ENCODE measurements around the gene SH2D3C. TPM values are rescaled to one million over a fixed set of nuclear protein-coding genes. Genes with fewer than 3 reads are reported as not detected.
A peak's percentile ranks its signal among the peaks of the same experiment; 100 is the strongest.

SH2D3C gene
- polyA plus RNA-seq, 2 of the 4 experiments (the other 2 are of a cell fraction), result 0.06 TPM

DNA sequence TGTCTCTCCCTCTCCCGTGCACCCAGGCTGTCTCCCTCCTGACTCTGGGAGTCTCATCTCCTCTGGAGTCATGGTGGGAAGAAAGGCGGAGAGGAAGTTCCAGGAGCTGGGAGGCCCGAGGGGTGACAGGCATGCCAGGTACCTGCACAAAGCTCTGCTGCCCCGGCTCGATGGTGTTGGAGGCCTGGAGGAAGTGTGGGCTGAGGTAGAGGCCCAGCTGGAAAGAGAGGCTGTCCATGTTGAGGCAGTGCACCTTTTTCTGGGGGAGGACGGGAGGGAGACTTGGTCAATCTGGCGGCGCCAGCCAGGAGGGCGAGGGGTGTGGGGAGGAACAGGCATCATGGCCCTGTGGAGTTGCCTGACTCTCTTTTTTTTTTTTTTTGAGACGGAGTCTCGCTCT, 40.1 kb upstream of the SH2D3C start:
- no peaks in the 10 kb centered on the region for H3K4me1 ChIP-seq
- no peak overlapping the region for H3K27ac ChIP-seq
- ChIA-PET CTCF (interaction anchor here (0.7 to 3.2 kb wide), 6 partner anchors 8 to 604 kb away, joined by 3 to 22 read pairs (median 4); partner anchors contain the start of gene CDK9), POLR2A (interaction anchor here (1.0 kb wide), 1 partner anchor 15 kb away, joined by 4 read pairs; the partner anchor contains the start of gene FPGS)
- DNase-seq (ENCODE audit: low read depth in 1 of 2, low spot score in 1 of 2) (no peak), ATAC-seq (no peak), FAIRE-seq (no peak)
- TF ChIP-seq, protein P1, sequence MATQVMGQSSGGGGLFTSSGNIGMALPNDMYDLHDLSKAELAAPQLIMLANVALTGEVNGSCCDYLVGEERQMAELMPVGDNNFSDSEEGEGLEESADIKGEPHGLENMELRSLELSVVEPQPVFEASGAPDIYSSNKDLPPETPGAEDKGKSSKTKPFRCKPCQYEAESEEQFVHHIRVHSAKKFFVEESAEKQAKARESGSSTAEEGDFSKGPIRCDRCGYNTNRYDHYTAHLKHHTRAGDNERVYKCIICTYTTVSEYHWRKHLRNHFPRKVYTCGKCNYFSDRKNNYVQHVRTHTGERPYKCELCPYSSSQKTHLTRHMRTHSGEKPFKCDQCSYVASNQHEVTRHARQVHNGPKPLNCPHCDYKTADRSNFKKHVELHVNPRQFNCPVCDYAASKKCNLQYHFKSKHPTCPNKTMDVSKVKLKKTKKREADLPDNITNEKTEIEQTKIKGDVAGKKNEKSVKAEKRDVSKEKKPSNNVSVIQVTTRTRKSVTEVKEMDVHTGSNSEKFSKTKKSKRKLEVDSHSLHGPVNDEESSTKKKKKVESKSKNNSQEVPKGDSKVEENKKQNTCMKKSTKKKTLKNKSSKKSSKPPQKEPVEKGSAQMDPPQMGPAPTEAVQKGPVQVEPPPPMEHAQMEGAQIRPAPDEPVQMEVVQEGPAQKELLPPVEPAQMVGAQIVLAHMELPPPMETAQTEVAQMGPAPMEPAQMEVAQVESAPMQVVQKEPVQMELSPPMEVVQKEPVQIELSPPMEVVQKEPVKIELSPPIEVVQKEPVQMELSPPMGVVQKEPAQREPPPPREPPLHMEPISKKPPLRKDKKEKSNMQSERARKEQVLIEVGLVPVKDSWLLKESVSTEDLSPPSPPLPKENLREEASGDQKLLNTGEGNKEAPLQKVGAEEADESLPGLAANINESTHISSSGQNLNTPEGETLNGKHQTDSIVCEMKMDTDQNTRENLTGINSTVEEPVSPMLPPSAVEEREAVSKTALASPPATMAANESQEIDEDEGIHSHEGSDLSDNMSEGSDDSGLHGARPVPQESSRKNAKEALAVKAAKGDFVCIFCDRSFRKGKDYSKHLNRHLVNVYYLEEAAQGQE (IDR thresholded peaks at IDR 0.05), result no peak
- TF ChIP-seq TFCP2L1 (CRISPR knock-in tag; IDR thresholded peaks at IDR 0.05) (no peak), USF2 (IDR thresholded peaks at IDR 0.05) (no peak), POLR2AphosphoS2 (conservative IDR thresholded peaks at IDR 0.05; ENCODE audit: low read length) (no peak), MAX (IDR thresholded peaks at IDR 0.05) (no peak), BCL3 (IDR thresholded peaks at IDR 0.05) (no peak), RFX5 (IDR thresholded peaks at IDR 0.05) (no peak), CBX8 (IDR thresholded peaks at IDR 0.05) (no peak), NFE2L2 (conservative IDR thresholded peaks at IDR 0.05; ENCODE audit: low read length) (no peak), SMC3 (IDR thresholded peaks at IDR 0.05) (no peak), FOXS1 (CRISPR knock-in tag; IDR thresholded peaks at IDR 0.05) (no peak), HEYL (CRISPR knock-in tag; IDR thresholded peaks at IDR 0.05) (no peak), HOXB5 (CRISPR knock-in tag; IDR thresholded peaks at IDR 0.05) (no peak), ZNF302 (CRISPR knock-in tag; IDR thresholded peaks at IDR 0.05) (no peak), FOSB (CRISPR knock-in tag; IDR thresholded peaks at IDR 0.05) (no peak), KDM1A (IDR thresholded peaks at IDR 0.05; ENCODE audit: low read depth) (no peak)
- TF ChIP-seq, protein P2, sequence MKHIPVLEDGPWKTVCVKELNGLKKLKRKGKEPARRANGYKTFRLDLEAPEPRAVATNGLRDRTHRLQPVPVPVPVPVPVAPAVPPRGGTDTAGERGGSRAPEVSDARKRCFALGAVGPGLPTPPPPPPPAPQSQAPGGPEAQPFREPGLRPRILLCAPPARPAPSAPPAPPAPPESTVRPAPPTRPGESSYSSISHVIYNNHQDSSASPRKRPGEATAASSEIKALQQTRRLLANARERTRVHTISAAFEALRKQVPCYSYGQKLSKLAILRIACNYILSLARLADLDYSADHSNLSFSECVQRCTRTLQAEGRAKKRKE (CRISPR knock-in tag; IDR thresholded peaks at IDR 0.05; ENCODE audit: low read depth), result no peak
- H3K4me2 ChIP-seq, result no peak overlapping the region
- H3K4me3 ChIP-seq, result no peak overlapping the region
- H3K9me3 ChIP-seq, result no peaks in the 10 kb centered on the region
- WGBS (ENCODE audit: missing lambda C conversion rate), result 97% methylated on average over 11 of the region's 11 CpGs

DNA sequence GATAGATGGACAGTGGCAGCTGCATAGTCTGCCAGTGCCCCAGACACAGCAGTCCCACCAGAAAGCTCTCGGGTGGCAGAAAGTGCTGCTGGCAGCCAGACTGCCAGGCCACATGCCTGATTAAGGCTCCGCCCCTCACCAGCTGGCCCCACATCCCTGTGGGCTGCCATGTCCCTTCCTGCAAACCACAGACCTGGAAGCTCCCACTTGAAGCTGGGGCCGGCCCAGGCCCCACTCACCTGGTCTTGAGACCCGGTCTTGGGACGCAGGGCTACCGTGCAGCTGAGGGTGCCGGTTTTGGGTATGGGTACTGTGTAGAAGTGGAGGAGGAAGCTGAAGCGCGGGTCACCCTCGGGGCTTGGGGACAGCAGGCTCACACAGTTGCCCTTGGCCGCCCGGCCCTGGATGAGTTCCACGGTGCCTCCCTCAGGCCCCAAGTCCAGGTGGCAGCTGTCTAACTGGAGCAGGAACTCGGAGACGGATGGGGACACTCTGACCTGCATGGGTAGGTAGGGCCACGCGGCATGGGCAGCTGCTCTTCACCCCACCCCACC, 39.5 kb upstream of the SH2D3C start:
- ATAC-seq (peak; percentile 9 to 24; a peak in 4 of 6 replicates), FAIRE-seq (no peak), DNase-seq (ENCODE audit: low read depth in 1 of 2, low spot score in 1 of 2) (no peak)
- H3K27ac ChIP-seq, result no peak overlapping the region
- H3K9me3 ChIP-seq, result no peaks in the 10 kb centered on the region
- ChIA-PET POLR2A (interaction anchor here (1.0 kb wide), 1 partner anchor 15 kb away, joined by 4 read pairs; the partner anchor contains the start of gene FPGS), CTCF (interaction anchor here (1.0 to 3.2 kb wide), 8 partner anchors 9 to 83 kb away, joined by 3 to 22 read pairs (median 4); partner anchors contain the start of gene CDK9)
- no peak overlapping the region for H3K4me2 ChIP-seq
- 97% methylated on average over 14 of the region's 17 CpGs for WGBS (ENCODE audit: missing lambda C conversion rate)
- no peaks in the 10 kb centered on the region for H3K4me1 ChIP-seq
- no peak overlapping the region for H3K4me3 ChIP-seq
- TF ChIP-seq HMGXB4 (CRISPR knock-in tag; IDR thresholded peaks at IDR 0.05; ENCODE audit: borderline replicate concordance), result no peak
- no peak for TF ChIP-seq RAD21 (conservative IDR thresholded peaks at IDR 0.05 in 1 of 2, IDR thresholded peaks at IDR 0.05 in 1 of 2)
- no peak for TF ChIP-seq KDM5A (IDR thresholded peaks at IDR 0.05)
- TF ChIP-seq CHD4 (IDR thresholded peaks at IDR 0.05; ENCODE audit: borderline replicate concordance), result no peak
- TF ChIP-seq ESRRA (IDR thresholded peaks at IDR 0.05; ENCODE audit: borderline replicate concordance, low read length), result no peak
- TF ChIP-seq FOXS1 (CRISPR knock-in tag; IDR thresholded peaks at IDR 0.05), result no peak
- no peak for TF ChIP-seq EHF (CRISPR knock-in tag; IDR thresholded peaks at IDR 0.05)
- TF ChIP-seq RNF2 (IDR thresholded peaks at IDR 0.05; ENCODE audit: borderline replicate concordance, low read depth), result no peak
- no peak for TF ChIP-seq HES2 (IDR thresholded peaks at IDR 0.05)
- TF ChIP-seq RFX5 (IDR thresholded peaks at IDR 0.05), result no peak
- TF ChIP-seq TFCP2L1 (CRISPR knock-in tag; IDR thresholded peaks at IDR 0.05), result no peak

All from A549 (cell line).